Measurements from ENCODE around the gene DEF6.

The DEF6 gene

GRCh38 chr6:35354361-35355135 lies 56.9 kb downstream of the DEF6 start:
- no peak for DNase-seq

DNA sequence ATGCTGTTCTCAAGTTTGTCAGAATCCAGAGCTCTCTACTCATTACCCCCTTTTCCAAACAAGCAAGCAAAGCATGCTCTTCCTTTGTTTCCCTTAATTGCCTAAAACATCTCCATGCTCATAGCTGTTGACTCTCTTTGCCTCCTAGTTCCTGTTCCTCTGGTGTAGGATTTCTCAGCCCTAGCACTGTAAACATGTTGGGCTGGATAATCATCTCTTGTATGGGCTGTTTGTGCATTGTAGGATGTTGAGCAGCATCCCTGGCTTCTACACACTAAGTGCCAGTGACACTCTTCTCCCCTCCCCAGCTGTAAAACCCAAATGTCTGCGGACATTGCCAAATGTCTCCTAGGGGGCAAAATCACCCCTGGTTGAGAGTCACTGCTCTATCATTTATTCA lies 58.8 kb downstream of the DEF6 start:
- no peak for DNase-seq

DNA sequence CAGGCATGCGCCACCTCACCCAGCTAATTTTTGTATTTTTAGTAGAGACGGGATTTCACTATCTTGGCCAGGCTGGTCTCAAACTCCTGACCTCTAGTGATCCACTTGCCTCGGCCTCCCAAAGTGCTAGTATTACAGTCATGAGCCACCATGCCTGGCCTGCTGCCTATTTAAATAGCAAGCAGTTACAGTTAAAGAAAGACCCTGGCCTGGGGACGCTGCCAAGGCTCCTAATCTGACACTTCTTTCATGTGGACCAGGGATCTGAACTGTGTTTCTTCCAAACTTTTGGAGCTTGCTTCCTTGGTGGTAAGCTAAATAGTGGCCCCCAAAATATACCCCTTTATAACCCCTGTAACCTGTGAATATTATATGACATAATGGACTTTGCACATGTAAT lies 60.1 kb downstream of the DEF6 start:
- DNase-seq, result no peak

DNA sequence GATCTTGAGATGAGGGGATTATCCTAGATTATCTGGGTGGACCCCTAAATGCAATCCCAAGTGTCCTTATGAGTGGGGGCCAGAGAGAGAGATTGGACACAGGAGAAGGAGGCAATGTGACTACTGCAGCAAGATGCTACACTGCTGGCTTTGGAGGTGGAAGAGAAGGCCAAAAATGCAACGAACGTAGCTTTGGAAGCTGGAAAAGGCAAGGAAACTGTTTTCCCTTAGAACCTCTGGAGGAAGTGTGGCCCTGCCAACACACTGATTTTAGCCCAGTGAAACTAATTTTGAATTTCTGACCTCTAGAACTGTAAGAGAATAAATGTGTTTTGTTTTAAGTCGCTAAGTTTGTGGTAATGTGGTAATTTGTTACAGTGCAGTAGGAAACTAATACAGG lies 60.5 kb downstream of the DEF6 start:
- no peak for DNase-seq

DNA sequence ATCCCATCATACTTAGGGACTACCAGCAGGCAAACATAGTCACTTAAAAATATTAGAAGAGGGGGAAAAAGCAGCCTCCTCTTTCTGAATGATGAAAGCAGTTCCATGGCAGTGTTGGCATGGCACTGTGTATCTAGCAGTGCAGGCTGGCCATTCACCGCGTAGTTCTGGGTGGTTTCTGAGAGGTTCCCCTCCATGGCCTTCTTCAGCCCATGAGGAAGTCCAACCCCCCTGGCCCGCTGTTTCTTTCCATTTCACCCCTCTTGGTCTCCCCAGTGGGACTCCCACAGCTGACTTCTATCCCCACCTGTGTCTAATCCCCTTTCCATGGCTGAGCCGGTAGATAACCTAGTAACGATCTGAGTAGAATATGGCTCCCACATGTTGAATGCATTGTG lies 61.7 kb downstream of the DEF6 start:
- DNase-seq, result no peak

DNA sequence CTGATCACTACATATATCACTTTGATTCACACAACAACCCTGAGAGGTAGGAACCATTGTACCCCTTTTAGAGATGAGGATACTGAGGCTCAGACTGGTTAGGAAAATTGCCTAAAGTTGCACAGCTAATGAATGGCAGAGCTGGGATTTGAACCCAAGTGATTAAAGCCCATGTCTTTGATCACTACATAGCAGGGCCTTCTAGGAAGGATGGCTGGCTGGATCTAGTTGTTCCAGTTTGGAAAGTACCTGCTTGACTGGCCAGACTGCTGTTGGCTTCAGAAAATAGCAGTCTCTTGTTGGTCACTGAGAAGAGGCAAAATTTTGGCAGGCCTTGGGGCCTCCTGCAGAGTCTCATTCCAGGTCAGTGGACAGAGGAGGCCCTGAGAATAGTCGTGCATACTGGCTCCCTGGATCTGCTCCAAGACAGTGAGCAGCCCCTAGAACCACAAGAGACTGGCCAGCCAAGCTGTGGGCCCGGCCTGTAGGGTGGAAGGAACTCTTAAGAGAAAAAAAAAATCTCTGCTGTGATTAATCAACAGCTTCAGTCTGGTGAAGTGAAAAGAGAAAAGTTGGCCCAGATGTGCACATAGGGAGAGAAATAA lies 62.2 kb downstream of the DEF6 start:
- DNase-seq, result peak; percentile 17

DNA sequence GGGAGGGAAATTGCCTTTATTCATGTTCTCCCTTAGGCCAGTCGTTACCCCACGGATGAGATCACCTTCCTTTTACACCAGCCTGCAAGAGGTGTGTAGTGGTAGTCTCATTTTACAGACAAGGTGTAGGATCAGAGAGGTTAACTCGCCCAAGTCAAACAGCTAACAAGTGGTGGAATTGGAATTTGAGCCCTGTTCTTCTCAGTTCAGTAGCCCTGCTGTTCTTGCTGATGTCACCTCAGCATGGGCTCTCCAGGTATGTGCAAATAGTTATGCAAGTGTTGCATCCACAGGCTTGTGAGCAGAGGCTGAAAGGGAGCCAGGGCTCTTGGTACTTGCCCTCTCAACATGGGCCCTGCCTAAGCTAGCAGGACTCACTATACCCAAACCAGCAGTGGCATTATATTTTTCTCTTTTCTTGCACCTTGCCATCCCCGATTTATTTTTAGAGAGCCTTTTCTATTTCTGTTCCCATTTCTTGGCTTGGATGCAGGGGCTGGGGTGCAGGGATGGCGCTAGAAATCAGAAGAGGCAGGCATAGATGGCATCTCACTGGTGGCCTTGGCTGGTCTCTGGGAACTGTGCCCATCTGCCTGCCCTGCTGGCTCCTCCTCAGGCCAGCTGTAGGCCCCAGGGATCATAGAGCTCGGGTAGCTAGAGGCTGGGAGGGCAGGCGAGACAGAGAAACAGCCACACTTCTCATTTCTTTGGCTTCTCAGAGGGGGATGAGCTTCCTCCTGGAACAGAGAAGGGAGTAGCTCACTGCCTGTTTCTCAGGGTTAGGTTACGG lies 62.9 kb downstream of the DEF6 start:
- DNase-seq, result no peak

- no peak for DNase-seq
These were observed 64.6 kb downstream of the DEF6 start for GRCh38 chr6:35362200-35362599.

DNA sequence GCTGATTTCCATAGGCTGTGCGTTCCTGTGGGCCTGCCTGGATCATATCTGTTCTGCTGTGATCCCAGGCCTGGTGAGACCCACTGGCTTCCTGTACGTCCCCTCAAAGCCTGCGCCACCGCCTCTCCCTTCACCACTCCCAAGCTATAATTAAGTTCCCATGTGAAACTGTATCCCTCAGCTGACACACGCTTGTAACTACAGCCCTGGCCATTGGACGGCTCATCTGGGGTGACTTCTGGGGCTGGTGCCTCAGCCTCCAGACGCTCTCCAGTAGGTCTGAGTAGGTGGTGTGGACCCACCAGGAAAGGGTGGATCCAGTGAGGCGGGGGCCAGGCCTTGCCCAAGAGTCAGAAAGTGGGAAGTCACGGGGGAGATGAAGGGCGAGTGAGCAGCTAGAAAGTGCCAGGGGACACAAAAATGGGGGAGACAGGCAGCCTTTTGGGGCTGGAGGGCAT lies 65.7 kb downstream of the DEF6 start:
- DNase-seq, result no peak

GRCh38 chr6:35365594-35366203 lies 68.1 kb downstream of the DEF6 start:
- DNase-seq, result no peak

DNA sequence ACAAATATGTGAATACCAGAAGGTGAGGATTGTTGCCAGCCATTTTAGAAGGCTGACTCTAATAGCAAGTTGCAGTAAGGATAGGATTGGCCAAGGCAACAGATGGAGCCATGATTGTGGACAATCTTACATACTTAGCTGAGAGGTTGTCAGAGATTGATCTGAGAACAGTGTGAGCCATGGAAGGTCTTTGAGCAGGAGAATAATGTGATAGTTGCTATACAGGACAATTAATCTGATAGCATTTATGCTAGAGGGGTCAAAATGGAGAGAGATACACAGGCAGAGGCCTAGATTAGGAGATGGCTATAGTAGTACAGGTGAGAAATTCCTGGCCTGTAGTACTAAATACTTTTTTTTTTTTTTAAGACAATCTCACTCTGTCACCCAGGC lies 68.6 kb downstream of the DEF6 start:
- DNase-seq, result no peak

GRCh38 chr6:35367646-35368037 lies 70.0 kb downstream of the DEF6 start:
- DNase-seq, result no peak

DNA sequence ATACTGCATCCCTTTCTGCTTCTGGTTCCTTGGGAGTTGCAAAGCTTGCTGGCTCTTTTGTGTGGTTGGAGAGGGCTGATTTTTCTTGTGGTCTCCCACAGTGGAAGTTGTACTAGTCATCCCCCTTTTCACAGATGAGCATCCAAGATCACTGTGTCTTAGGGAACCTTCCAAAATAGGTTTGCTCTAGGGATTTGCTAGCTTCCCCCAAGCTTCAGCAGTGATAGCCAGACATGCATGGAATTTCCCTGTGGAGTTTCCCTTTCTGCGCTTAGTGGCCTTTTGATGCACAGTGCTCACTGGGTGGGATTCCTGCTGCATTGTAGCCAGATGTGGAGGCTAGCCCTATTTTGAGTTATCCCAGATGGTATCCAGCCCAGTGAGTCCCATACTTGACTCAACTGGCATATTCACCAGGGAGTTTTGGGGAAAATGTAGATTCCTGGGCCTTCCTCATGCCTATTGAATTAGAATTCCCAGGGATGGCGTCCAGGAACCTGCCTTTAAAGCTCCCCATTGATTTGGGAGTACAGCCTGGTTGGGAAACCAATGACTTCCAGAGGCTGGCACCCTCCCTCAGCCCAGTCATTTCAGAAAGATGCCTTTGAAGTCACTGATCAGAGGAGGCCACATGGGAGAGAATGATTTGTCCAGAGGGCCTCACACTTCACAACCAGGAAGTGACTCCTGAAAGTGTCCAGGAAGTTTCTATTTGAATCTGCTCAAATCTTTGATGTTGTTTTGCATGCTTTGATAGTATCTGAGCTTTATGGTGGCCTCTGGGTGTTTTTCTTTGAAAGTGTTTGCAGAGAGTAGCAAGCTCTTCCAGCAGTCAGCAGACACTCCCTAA lies 70.6 kb downstream of the DEF6 start:
- no peak for DNase-seq

DNA sequence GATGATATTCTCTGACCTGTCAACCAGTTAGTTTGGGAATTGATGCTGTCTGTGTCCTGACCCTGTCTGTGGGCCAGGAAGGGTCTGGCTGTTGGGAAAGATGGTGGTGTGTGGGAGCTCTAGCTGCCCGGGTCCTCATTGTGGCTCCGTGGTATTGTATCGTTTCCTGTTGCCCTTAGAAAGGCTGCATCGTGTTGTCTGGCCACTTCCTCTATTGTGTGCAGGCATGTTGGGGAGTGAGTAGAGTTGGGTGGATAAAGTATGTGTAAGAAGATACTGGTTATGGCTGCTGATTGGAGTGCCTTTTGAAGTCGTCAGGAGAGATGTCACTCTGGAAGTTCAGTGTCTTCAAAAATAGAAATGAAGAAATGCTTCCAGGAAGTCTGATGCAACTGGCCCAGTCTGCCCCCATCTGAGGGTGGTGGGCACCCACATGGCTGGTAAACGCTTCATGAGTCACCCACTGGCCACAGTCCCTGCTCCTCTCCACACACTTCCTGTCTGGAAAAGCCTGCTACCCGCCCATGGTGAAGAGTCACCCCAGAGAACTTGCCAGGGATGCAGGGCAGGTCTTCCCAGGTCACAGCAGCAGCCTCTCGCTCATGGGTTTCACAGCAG lies 72.6 kb downstream of the DEF6 start:
- no peak for DNase-seq

- no peak for DNase-seq
These were observed 73.3 kb downstream of the DEF6 start for GRCh38 chr6:35370785-35371493.

Measured in retina (tissue), 1 donor.